GM18508 (cell line): ENCODE measurements around the gene NSD2.

Source experiments
- ATAC-seq: cut with Tn5 transposase; IDR thresholded peaks from one replicate; pipeline ENCODE4 v1.9.1; 2021; ENCODE audit warnings: moderate number of reproducible peaks; ENCODE audit not compliant: insufficient read depth, unreplicated experiment

The NSD2 gene

GRCh38 chr4:1862961-1863296, 8.3 kb upstream of the NSD2 start:
- no peak for ATAC-seq

GRCh38 chr4:1863297-1864033, 7.7 kb upstream of the NSD2 start:
- ATAC-seq = no peak

GRCh38 chr4:1864076-1865008, 6.9 kb upstream of the NSD2 start:
- ATAC-seq = no peak

- no peak for ATAC-seq
Measured at GRCh38 chr4:1866189-1866661, 5.0 kb upstream of the NSD2 start.

- no peak for ATAC-seq
Measured at GRCh38 chr4:1868293-1868692, 2.9 kb upstream of the NSD2 start.

- no peak for ATAC-seq
Measured at GRCh38 chr4:1868912-1869311, 2.3 kb upstream of the NSD2 start.

GRCh38 chr4:1869530-1870327, 1.5 kb upstream of the NSD2 start:
- no peak for ATAC-seq

- no peak for ATAC-seq
Measured at GRCh38 chr4:1870328-1870577, 940 bp upstream of the NSD2 start.

GRCh38 chr4:1871471-1872021, 353 bp downstream of the NSD2 start:
- ATAC-seq = no peak

GRCh38 chr4:1872870-1873269, 1.7 kb downstream of the NSD2 start:
- no peak for ATAC-seq

- no peak for ATAC-seq
Measured at GRCh38 chr4:1873291-1873690, 2.1 kb downstream of the NSD2 start.

- no peak for ATAC-seq
Measured at GRCh38 chr4:1873776-1874175, 2.6 kb downstream of the NSD2 start.

- ATAC-seq = no peak
Measured at GRCh38 chr4:1874201-1874600, 3.0 kb downstream of the NSD2 start.

GRCh38 chr4:1879485-1879884, 8.3 kb downstream of the NSD2 start:
- no peak for ATAC-seq

- no peak for ATAC-seq
Measured at GRCh38 chr4:1880332-1880731, 9.1 kb downstream of the NSD2 start.

- ATAC-seq = no peak
Measured at GRCh38 chr4:1882850-1883271, 11.7 kb downstream of the NSD2 start.

- ATAC-seq = no peak
Measured at GRCh38 chr4:1883583-1883982, 12.4 kb downstream of the NSD2 start.

- ATAC-seq = no peak
Measured at GRCh38 chr4:1885414-1885813, 14.2 kb downstream of the NSD2 start.

- ATAC-seq = no peak
Measured at GRCh38 chr4:1887052-1887451, 15.9 kb downstream of the NSD2 start.

- ATAC-seq = no peak
Measured at GRCh38 chr4:1890979-1891570, 19.9 kb downstream of the NSD2 start.
